ENCODE data around the gene LEF1.

The LEF1 gene

DNA sequence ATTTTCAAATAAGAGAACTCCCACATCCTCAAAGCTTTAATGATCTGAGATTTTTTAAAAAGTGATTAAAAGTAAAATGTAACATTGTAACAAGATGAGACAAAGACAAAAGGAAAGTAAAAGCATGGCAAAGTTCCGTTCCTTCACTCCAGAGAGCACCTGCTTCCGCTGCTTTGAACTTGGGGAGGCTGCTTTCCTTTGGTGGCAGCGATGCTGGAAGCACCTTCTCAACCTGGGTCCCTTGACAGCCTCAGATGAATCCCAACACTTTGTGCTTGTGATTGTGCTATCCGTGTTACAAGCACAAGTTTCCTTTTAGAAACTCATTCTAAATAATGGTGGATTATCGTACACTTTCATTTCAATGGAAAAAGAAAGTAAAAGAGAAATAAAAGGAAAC, 119.3 kb downstream of the LEF1 start:
- Mint-ChIP-seq H3K4me3 (peak overlapping the region; percentile 93), H3K4me1 (ENCODE audit: low read depth) (peaks cover 44% of the 10 kb centered on the region), H3K36me3 (ENCODE audit: low read depth) (peaks cover 58% of the 10 kb centered on the region), H3K9me3 (no peaks in the 10 kb centered on the region), H3K27ac (peak overlapping the region; percentile 98), H3K27me3 (ENCODE audit: low read depth) (no peaks in the 10 kb centered on the region)
- no peak for DNase-seq (ENCODE audit: low spot score)

DNA sequence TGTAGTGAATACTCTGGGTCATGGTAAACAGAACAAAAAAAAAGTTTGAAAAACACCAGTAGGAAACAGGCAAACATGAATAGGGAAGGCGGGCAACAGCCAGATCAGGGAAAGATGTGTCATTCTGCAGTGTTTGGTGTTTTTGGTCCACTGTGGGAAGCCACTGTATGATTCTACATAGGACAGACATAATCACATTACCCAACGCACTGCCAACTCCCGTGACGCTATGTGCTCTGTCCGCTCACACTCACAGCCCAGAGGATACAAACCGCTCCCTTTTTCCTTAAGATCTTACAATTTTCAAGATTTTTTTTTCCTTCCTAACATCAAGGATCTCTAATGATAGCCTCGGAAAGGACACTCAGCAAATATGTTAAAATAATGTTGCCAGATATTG, 119.7 kb downstream of the LEF1 start:
- peak overlapping the region; percentile 98 for H3K27ac Mint-ChIP-seq
- peaks cover 45% of the 10 kb centered on the region for H3K4me1 Mint-ChIP-seq (ENCODE audit: low read depth)
- peaks cover 57% of the 10 kb centered on the region for H3K36me3 Mint-ChIP-seq (ENCODE audit: low read depth)
- H3K27me3 Mint-ChIP-seq (ENCODE audit: low read depth) = no peaks in the 10 kb centered on the region
- H3K9me3 Mint-ChIP-seq = no peaks in the 10 kb centered on the region
- peak overlapping the region; percentile 93 for H3K4me3 Mint-ChIP-seq
- no peak for DNase-seq (ENCODE audit: low spot score)

DNA sequence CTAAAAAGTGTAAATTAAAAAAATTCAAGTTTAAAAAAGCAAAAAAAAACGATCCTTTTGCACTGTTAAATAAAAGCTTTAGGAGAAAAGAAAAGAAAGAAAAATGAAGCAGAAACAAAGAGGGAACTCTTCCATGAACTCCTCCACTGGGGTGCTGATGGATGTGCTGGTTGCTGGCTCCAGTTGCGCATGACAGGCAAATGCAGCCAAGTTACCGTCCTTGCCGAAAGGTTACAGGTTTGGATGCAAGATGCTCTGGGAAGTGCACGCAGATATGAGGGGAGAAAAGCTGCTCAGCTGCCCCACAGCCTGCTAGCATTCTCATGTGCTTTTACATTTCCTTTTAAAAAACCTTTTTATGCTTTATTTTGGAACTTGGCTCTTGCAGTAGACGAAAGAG, 120.6 kb downstream of the LEF1 start:
- DNase-seq (ENCODE audit: low spot score) = no peak
- H3K27ac Mint-ChIP-seq = no peak overlapping the region
- H3K9me3 Mint-ChIP-seq = no peaks in the 10 kb centered on the region
- H3K27me3 Mint-ChIP-seq (ENCODE audit: low read depth) = no peaks in the 10 kb centered on the region
- H3K36me3 Mint-ChIP-seq (ENCODE audit: low read depth) = peaks cover 53% of the 10 kb centered on the region
- no peak overlapping the region for H3K4me3 Mint-ChIP-seq
- peaks cover 47% of the 10 kb centered on the region for H3K4me1 Mint-ChIP-seq (ENCODE audit: low read depth)

DNA sequence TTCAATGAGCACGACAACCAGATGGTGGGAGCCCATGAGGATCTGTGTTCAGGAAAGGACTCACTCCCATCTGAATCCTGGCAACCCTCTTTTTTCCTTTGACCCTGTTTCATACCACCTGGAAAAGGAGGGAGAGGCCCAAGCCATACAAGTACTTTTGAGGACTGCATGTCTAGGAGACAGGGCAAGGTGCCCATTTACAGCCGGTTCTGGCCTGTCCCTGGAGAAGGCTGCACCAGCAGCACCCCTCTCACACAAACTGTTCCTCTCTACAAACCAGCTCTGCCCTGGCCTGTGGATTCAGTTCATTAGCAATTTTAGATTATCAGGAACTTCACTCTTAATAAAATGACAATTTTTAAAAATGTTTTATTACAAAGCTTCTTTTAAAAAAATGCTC, 121.5 kb downstream of the LEF1 start:
- no peak for DNase-seq (ENCODE audit: low spot score)
- Mint-ChIP-seq H3K9me3 (no peaks in the 10 kb centered on the region), H3K4me3 (no peak overlapping the region), H3K27me3 (ENCODE audit: low read depth) (no peaks in the 10 kb centered on the region), H3K4me1 (ENCODE audit: low read depth) (peaks cover 42% of the 10 kb centered on the region), H3K36me3 (ENCODE audit: low read depth) (peaks cover 45% of the 10 kb centered on the region), H3K27ac (no peak overlapping the region)

DNA sequence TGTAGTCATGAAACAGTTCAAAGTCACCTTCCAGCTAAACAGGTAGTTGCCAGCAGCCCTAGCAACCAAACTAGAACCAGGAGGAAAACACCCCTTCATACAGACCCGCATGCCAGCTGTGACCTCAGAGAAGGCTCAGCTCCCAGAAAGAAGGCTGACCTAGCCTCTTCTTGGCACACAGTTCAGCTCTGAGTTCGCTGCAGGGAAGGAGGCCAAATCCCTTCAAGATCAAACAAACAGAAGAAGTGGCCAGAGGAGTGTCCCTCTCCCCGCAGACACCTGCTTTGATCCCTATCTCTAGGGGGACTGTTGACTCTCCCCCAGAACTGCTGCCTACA, 123.1 kb downstream of the LEF1 start:
- Mint-ChIP-seq H3K4me3 (no peak overlapping the region), H3K27me3 (ENCODE audit: low read depth) (no peaks in the 10 kb centered on the region), H3K4me1 (ENCODE audit: low read depth) (peaks cover 33% of the 10 kb centered on the region), H3K27ac (peak overlapping the region; percentile 16), H3K9me3 (no peaks in the 10 kb centered on the region), H3K36me3 (ENCODE audit: low read depth) (peaks cover 36% of the 10 kb centered on the region)
- no peak for DNase-seq (ENCODE audit: low spot score)

DNA sequence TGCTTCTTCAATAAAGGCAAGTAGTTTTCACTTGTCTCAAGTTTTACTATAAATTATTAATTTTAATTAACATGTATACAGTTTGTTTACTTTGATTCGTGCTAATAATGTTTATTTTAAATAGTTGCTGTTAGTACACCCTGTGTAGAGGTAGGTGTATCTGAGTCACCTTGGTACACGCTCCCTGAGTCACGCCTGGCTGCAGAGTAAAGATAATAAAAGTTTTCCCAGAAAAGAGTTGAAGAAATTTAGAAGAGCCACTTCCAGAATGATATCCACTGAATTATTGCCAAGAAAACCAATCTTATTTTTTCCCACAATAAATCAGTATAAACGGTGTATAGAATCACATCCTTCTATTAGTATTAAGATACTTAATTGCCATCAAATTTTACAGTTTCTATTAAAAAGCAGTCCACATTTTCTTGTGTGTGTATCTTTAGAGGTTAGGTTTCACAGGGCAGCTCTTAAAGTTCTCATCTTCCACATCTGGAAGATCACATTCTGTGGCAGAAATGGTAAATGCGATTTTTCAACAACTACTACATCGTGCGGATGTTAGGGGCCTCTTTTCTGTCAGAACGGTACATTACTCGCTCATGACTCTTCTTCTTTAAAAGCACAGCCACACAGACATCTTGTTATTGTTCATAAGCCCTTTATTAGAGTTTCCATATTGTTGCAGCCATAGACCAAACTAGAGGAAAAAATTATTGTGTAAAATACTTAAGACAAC, 123.6 kb downstream of the LEF1 start:
- Mint-ChIP-seq H3K36me3 (ENCODE audit: low read depth) (peaks cover 33% of the 10 kb centered on the region), H3K27me3 (ENCODE audit: low read depth) (no peaks in the 10 kb centered on the region), H3K4me1 (ENCODE audit: low read depth) (peaks cover 27% of the 10 kb centered on the region), H3K27ac (no peak overlapping the region), H3K9me3 (peaks cover 1% of the 10 kb centered on the region), H3K4me3 (no peak overlapping the region)
- DNase-seq (ENCODE audit: low spot score) = no peak

DNA sequence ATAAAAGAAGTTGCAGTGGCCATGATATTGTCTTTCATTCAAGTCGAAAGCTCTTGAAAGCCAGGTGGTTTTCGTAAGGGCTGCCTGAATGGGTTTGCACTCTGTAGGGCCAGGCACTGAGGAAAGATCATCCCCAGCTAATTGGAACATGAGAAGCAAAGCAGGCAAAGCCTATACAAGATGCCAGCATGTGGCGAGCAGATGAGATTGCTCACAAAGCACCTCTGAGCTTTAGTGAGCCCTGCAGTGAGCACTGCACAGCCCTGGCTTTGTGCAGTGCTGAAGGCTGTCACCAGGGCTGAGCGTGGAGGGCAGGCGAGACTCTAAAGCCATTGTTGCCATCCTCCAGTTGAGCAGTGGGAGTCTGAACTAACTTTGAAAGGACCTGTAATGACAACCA, 125.2 kb downstream of the LEF1 start:
- H3K36me3 Mint-ChIP-seq (ENCODE audit: low read depth) = peaks cover 22% of the 10 kb centered on the region
- H3K4me3 Mint-ChIP-seq = no peak overlapping the region
- H3K9me3 Mint-ChIP-seq = peaks cover 4% of the 10 kb centered on the region
- H3K27me3 Mint-ChIP-seq (ENCODE audit: low read depth) = no peaks in the 10 kb centered on the region
- H3K27ac Mint-ChIP-seq = no peak overlapping the region
- no peak for DNase-seq (ENCODE audit: low spot score)
- H3K4me1 Mint-ChIP-seq (ENCODE audit: low read depth) = peaks cover 15% of the 10 kb centered on the region

DNA sequence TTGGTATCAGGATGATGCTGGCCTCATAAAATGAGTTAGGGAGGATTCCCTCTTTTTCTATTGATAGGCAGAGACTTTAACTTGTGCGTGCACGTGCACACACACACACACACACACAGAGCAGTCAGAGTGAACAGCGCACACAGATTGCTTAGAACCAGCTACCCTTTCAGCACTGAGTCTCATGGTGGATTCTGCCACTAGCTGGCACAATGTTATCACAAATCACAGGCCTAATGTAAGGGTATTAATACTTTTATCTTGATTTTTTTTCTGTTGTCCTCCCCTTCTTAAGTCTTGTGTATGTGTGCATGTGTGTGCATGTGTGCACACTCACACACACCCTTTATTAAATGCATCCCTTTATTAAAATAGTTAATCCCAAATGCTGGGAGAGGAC, 125.8 kb downstream of the LEF1 start:
- Mint-ChIP-seq H3K27me3 (ENCODE audit: low read depth) (no peaks in the 10 kb centered on the region), H3K4me1 (ENCODE audit: low read depth) (peaks cover 15% of the 10 kb centered on the region), H3K4me3 (no peak overlapping the region), H3K9me3 (peaks cover 4% of the 10 kb centered on the region), H3K36me3 (ENCODE audit: low read depth) (peaks cover 17% of the 10 kb centered on the region), H3K27ac (no peak overlapping the region)
- no peak for DNase-seq (ENCODE audit: low spot score)

DNA sequence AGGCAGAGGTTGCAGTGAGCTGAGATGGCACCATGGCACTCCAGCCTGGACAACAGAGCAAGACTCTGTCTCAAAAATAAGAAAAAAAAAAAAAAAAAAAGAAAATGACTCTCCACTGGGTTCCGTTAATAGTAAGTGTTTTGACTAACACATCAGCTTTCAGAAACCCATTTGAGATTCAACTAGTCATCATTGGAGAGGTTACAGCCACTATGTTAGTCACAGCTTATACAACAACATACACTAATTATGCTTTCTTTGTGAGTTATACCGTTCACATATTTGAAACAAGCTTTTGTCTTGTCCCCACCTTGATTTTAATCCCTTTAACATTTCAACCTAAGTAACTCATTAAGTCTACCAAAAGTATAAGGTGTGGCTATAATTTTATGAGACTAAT, 130.8 kb downstream of the LEF1 start:
- Mint-ChIP-seq H3K4me1 (ENCODE audit: low read depth) (peaks cover 30% of the 10 kb centered on the region), H3K9me3 (peaks cover 4% of the 10 kb centered on the region), H3K27me3 (ENCODE audit: low read depth) (no peaks in the 10 kb centered on the region), H3K4me3 (no peak overlapping the region), H3K36me3 (ENCODE audit: low read depth) (peaks cover 14% of the 10 kb centered on the region), H3K27ac (no peak overlapping the region)
- no peak for DNase-seq (ENCODE audit: low spot score)

DNA sequence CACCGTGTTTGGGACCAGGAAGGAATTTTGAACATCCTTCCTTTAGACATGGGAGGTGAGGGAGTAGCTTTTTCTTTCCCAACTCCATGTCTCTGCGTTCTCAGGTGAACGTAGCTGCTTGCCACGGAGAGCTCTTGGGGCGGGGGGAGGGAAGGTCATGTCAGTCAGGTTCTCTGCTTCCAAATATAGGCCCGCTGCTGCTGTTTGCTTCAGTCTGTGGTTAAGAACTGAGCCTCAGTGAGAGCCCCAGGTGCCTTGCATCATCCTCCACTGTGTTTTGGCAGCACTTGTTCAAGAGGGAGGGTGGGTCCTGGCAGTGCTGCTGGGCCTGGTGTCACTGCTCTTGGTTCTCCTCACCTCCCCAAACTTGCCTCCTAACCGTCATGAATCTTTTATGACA, 132.5 kb downstream of the LEF1 start:
- Mint-ChIP-seq H3K27ac (peak overlapping the region; percentile 84), H3K36me3 (ENCODE audit: low read depth) (peaks cover 21% of the 10 kb centered on the region), H3K4me1 (ENCODE audit: low read depth) (peaks cover 33% of the 10 kb centered on the region), H3K27me3 (ENCODE audit: low read depth) (no peaks in the 10 kb centered on the region), H3K9me3 (peaks cover 4% of the 10 kb centered on the region), H3K4me3 (peak overlapping the region; percentile 60)
- DNase-seq (ENCODE audit: low spot score) = no peak

DNA sequence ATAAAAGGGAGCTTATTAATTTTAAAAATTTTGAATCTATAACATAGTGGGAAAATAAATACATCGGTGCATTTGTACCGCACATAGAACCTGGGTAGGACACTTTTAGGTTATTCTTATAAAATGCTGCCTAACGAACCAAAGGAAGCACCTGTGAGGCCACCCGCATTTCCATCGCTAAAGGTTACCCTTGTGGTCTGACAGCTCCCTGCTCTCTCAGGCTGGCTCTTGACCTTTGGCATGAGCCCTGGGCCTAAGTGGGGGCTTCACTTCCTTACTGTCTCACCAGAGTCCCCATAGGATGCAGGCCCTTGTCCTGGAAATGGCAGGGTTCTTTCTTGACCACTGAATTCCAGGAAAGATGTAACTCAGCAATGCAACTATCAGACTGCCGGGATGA, 133.0 kb downstream of the LEF1 start:
- Mint-ChIP-seq H3K27ac (peak overlapping the region; percentile 84), H3K9me3 (peaks cover 4% of the 10 kb centered on the region), H3K27me3 (ENCODE audit: low read depth) (no peaks in the 10 kb centered on the region), H3K4me1 (ENCODE audit: low read depth) (peaks cover 37% of the 10 kb centered on the region), H3K4me3 (peak overlapping the region; percentile 60), H3K36me3 (ENCODE audit: low read depth) (peaks cover 23% of the 10 kb centered on the region)
- DNase-seq (ENCODE audit: low spot score) = no peak

DNA sequence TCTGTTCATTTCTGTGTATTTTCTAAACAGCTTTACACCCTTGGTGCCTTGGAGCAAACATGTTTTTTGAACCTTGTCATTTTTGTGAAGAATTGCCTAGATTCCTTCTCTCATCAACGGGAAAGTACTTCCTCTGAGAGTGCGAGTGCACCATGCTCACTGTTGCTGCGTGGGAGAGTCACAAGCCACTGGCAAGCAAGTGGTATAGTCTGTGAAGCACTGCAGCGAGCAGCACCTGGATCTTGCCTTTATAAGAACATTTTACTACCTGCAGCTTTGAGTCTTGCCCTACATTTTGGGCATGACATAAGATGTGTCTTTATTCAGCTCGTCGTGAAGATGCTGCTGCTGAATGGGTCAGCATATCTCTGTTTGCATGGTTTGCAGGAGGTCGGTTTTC, 134.2 kb downstream of the LEF1 start:
- Mint-ChIP-seq H3K36me3 (ENCODE audit: low read depth) (peaks cover 27% of the 10 kb centered on the region), H3K4me1 (ENCODE audit: low read depth) (peaks cover 48% of the 10 kb centered on the region), H3K27ac (no peak overlapping the region), H3K27me3 (ENCODE audit: low read depth) (no peaks in the 10 kb centered on the region), H3K4me3 (no peak overlapping the region), H3K9me3 (no peaks in the 10 kb centered on the region)
- DNase-seq (ENCODE audit: low spot score) = no peak

DNA sequence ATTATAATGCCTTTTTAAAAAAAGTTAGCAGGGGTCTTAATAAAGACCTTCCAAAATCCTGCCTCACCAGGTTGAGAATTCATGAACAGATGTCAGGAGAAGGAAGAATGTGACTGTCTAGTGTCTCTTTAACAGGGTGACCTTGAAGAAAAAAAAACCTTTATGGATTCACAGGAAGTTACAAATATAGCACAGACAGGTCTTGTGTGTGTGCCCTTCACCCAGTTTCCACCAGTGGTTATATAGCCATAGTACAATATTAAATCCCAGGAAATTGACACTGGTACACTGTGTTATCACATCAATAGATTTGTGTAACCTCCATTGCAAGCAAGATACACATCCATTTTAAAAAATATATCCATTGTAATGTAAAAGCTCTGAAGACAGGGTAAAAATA, 135.4 kb downstream of the LEF1 start:
- DNase-seq (ENCODE audit: low spot score) = no peak
- H3K4me1 Mint-ChIP-seq (ENCODE audit: low read depth) = peaks cover 54% of the 10 kb centered on the region
- H3K27ac Mint-ChIP-seq = no peak overlapping the region
- H3K4me3 Mint-ChIP-seq = no peak overlapping the region
- H3K27me3 Mint-ChIP-seq (ENCODE audit: low read depth) = no peaks in the 10 kb centered on the region
- H3K9me3 Mint-ChIP-seq = no peaks in the 10 kb centered on the region
- H3K36me3 Mint-ChIP-seq (ENCODE audit: low read depth) = peaks cover 34% of the 10 kb centered on the region

DNA sequence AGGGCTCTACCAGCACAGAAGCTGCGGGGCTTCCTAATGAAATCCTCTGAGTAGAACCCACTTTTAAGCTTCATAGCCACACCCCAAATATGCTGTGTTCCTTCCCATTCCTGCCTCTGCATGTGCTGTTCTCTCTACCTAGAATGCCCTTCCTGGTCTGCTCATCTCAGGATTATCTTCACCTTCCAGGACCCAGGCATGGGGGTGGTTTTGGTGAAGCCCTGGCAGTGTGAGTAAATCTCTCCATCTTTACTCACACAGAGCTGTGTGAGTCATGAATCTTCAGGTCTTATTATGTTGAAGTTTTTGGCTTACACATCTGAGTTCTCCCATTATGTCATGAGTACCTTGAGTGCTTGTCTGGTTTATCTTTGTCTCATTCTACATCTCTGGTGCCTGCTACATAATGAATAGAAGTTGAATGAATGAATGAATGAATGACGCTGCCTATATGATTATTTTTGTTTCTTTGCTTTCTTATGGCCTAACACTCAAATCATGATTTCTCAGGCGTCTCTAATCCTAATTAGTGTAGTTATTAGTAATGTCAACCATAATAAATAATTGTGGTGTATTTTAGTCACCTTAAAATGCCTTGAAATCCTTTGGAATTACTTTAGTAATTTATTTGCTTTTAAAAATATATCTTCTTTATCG, 137.2 kb downstream of the LEF1 start:
- H3K9me3 Mint-ChIP-seq = no peaks in the 10 kb centered on the region
- peaks cover 44% of the 10 kb centered on the region for H3K36me3 Mint-ChIP-seq (ENCODE audit: low read depth)
- H3K4me1 Mint-ChIP-seq (ENCODE audit: low read depth) = peaks cover 52% of the 10 kb centered on the region
- H3K27ac Mint-ChIP-seq = no peak overlapping the region
- peak; percentile 56 for DNase-seq (ENCODE audit: low spot score)
- no peaks in the 10 kb centered on the region for H3K27me3 Mint-ChIP-seq (ENCODE audit: low read depth)
- H3K4me3 Mint-ChIP-seq = no peak overlapping the region

DNA sequence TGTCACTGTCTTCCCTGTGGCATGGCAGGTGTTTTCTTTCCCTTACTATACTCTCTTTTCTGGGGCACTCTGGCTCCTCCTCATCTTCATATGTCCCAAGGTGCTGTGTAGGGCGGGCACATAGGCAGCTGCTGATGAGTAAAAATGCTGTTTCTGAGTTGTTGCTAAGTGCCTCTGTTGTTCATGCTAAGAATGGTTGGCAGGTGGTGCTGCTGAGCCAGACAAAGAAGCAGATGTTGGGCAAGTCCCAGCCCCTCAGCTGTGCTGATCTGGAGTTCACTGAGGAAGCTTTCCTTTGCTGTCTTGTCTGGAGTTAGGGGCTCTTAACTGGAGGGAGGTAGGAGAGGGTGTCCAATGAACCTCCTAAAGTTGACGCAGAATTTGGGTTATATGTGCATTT, 138.4 kb downstream of the LEF1 start:
- Mint-ChIP-seq H3K9me3 (no peaks in the 10 kb centered on the region), H3K4me3 (peak overlapping the region; percentile 56), H3K27ac (peak overlapping the region; percentile 88), H3K4me1 (ENCODE audit: low read depth) (peaks cover 46% of the 10 kb centered on the region), H3K36me3 (ENCODE audit: low read depth) (peaks cover 46% of the 10 kb centered on the region), H3K27me3 (ENCODE audit: low read depth) (no peaks in the 10 kb centered on the region)
- DNase-seq (ENCODE audit: low spot score) = peak; percentile 72

Measured in T-helper 2 cell treated with Interferon-gamma antibody and Interleukin-4, amounts not matched to agents 5 μg/mL and 100 μg/mL, for 36 hours (primary cell).